ENCODE results near the gene TCF4.

- TF ChIP-seq CTCF (IDR thresholded peaks at IDR 0.05 in 2 of 3, conservative IDR thresholded peaks at IDR 0.05 in 1 of 3; ENCODE audit: borderline replicate concordance in 1 of 3, insufficient read depth in 1 of 3, low read depth in 2 of 3, low read length in 2 of 3) (no peak), ATF3 (IDR thresholded peaks at IDR 0.05) (no peak), ZNF274 (IDR thresholded peaks at IDR 0.05; ENCODE audit: low read depth, low read length) (no peak)
Observed at GRCh38 chr18:55414475-55414874, 173.5 kb downstream of the TCF4 start.
